HepG2 (cell line): ENCODE results near the gene SPATA25. TPM values are rescaled to one million over a fixed set of nuclear protein-coding genes. Genes with fewer than 3 reads are reported as not detected.
A peak's percentile ranks its signal among the peaks of the same experiment; 100 is the strongest.

Experiments used
- ATM ChIP-seq: fragments of 450-650 bp; IDR thresholded peaks from 2 replicates; pipeline ENCODE4 v1.7.1; 2017; ENCODE audit warnings: mild to moderate bottlenecking, borderline replicate concordance
- E2F5 ChIP-seq: sonication (generic); formaldehyde crosslinking; conservative IDR thresholded peaks from 2 replicates; pipeline ENCODE4 v1.4.0; 2020; ENCODE audit warnings: missing genetic modification reagents
- HES4 ChIP-seq: sonication (generic); formaldehyde crosslinking; IDR thresholded peaks from 2 replicates; pipeline ENCODE4 v1.9.0; 2021; ENCODE audit warnings: mild to moderate bottlenecking, missing genetic modification reagents, borderline replicate concordance
- NFATC3 ChIP-seq: sonication (generic); formaldehyde crosslinking; IDR thresholded peaks from 2 replicates; pipeline ENCODE4 v1.5.1; 2020; ENCODE audit warnings: mild to moderate bottlenecking, missing genetic modification reagents
- RARG ChIP-seq: sonication (generic); formaldehyde crosslinking; IDR thresholded peaks from 2 replicates; pipeline ENCODE4 v1.4.0; 2020; ENCODE audit warnings: low read depth, mild to moderate bottlenecking, missing genetic modification reagents
- SATB2 ChIP-seq: sonication (generic); formaldehyde crosslinking; IDR thresholded peaks from 2 replicates; pipeline ENCODE4 v1.5.0; 2020; ENCODE audit warnings: missing genetic modification reagents
- SOX5 ChIP-seq: IDR thresholded peaks from 2 replicates; pipeline ENCODE4 v1.6.1; 2016; ENCODE audit warnings: borderline replicate concordance
- TARDBP ChIP-seq: sonication (generic); formaldehyde crosslinking; IDR thresholded peaks from 2 replicates; pipeline ENCODE4 v1.8.0; 2022; ENCODE audit warnings: mild to moderate bottlenecking, missing genetic modification reagents
- ZMYM4 ChIP-seq: sonication (generic); formaldehyde crosslinking; IDR thresholded peaks from 2 replicates; pipeline ENCODE4 v1.8.1; 2023; ENCODE audit warnings: mild to moderate bottlenecking, missing genetic modification reagents
- ZNF225 ChIP-seq: sonication (generic); formaldehyde crosslinking; IDR thresholded peaks from 2 replicates; pipeline ENCODE4 v1.4.0; 2020; ENCODE audit warnings: mild to moderate bottlenecking, missing genetic modification reagents
- ZNF562 ChIP-seq: sonication (generic); formaldehyde crosslinking; IDR thresholded peaks from 2 replicates; pipeline ENCODE4 v1.8.0; 2022; ENCODE audit warnings: missing genetic modification reagents, borderline replicate concordance
- ZNF644 ChIP-seq: IDR thresholded peaks from 2 replicates; pipeline ENCODE4 v1.6.1; 2016; ENCODE audit warnings: low read depth
- polyA plus RNA-seq, 8 experiments: library from polyadenylated mRNA; depleted of rRNA in 3 of 8; stranded (reverse) in 7 of 8; unstranded in 1 of 8; fragments of >200 nt; fragmentation: Illumina TruSeq in 4 of 8; extraction: Trizol in 4 of 8; gene quantifications; 2 replicates each; pipeline versions ENCODE4 v1.2.1 to v1.2.3, GENCODE V29; 2011 to 2016; ENCODE audit warnings: low read depth in 4 of 8, missing spikeins in 1 of 8, mixed read lengths in 1 of 8; ENCODE audit not compliant: insufficient read depth in 1 of 8
- total RNA-seq, 5 experiments: library from RNA; depleted of rRNA; stranded (reverse); fragments of >200 nt; fragmentation: Illumina TruSeq; extraction: Trizol; gene quantifications; 2 replicates each; pipeline ENCODE4 v1.2.3, GENCODE V29; 2016; ENCODE audit warnings: low read depth in 1 of 5
- TF ChIP-seq, protein P1 (sequence below): sonication (generic); formaldehyde crosslinking; IDR thresholded peaks from 2 replicates; pipeline ENCODE4 v1.8.0; 2022; ENCODE audit warnings: mild to moderate bottlenecking, missing genetic modification reagents, borderline replicate concordance
- TF ChIP-seq, protein P2 (sequence below): IDR thresholded peaks from 2 replicates; pipeline ENCODE4 v1.4.0; 2020; ENCODE audit warnings: mild to moderate bottlenecking, missing genetic modification reagents
- TF ChIP-seq, protein P3 (sequence below): sonication (generic); formaldehyde crosslinking; IDR thresholded peaks from 2 replicates; pipeline ENCODE4 v1.8.0; 2022; ENCODE audit warnings: low read depth, missing genetic modification reagents
- TF ChIP-seq, protein P4 (sequence below): sonication (generic); formaldehyde crosslinking; IDR thresholded peaks from 2 replicates; pipeline ENCODE4 v1.4.0; 2020; ENCODE audit warnings: missing genetic modification reagents

The SPATA25 gene
- total and polyA plus RNA-seq, 2 of the 13 experiments (the other 11 are each of a cell fraction or from before 2014, with no cell fraction given) = 4.8 to 7.6 TPM

- TF ChIP-seq ZNF644 = no peak
- TF ChIP-seq, protein P1, sequence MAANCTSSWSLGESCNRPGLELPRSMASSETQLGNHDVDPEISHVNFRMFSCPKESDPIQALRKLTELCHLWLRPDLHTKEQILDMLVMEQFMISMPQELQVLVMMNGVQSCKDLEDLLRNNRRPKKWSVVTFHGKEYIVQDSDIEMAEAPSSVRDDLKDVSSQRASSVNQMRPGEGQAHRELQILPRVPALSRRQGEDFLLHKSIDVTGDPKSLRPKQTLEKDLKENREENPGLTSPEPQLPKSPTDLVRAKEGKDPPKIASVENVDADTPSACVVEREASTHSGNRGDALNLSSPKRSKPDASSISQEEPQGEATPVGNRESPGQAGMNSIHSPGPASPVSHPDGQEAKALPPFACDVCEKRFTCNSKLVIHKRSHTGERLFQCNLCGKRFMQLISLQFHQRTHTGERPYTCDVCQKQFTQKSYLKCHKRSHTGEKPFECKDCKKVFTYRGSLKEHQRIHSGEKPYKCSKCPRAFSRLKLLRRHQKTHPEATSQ (CRISPR knock-in tag) = no peak
- no peak for TF ChIP-seq ATM
- TF ChIP-seq SATB2 = no peak
- no peak; the same call in 1 of the 2 replicates for TF ChIP-seq TARDBP (CRISPR knock-in tag)
- TF ChIP-seq ZNF225 (CRISPR knock-in tag) = no peak
- TF ChIP-seq E2F5 (CRISPR knock-in tag) = no peak
- TF ChIP-seq, protein P2, sequence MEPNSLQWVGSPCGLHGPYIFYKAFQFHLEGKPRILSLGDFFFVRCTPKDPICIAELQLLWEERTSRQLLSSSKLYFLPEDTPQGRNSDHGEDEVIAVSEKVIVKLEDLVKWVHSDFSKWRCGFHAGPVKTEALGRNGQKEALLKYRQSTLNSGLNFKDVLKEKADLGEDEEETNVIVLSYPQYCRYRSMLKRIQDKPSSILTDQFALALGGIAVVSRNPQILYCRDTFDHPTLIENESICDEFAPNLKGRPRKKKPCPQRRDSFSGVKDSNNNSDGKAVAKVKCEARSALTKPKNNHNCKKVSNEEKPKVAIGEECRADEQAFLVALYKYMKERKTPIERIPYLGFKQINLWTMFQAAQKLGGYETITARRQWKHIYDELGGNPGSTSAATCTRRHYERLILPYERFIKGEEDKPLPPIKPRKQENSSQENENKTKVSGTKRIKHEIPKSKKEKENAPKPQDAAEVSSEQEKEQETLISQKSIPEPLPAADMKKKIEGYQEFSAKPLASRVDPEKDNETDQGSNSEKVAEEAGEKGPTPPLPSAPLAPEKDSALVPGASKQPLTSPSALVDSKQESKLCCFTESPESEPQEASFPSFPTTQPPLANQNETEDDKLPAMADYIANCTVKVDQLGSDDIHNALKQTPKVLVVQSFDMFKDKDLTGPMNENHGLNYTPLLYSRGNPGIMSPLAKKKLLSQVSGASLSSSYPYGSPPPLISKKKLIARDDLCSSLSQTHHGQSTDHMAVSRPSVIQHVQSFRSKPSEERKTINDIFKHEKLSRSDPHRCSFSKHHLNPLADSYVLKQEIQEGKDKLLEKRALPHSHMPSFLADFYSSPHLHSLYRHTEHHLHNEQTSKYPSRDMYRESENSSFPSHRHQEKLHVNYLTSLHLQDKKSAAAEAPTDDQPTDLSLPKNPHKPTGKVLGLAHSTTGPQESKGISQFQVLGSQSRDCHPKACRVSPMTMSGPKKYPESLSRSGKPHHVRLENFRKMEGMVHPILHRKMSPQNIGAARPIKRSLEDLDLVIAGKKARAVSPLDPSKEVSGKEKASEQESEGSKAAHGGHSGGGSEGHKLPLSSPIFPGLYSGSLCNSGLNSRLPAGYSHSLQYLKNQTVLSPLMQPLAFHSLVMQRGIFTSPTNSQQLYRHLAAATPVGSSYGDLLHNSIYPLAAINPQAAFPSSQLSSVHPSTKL (CRISPR knock-in tag) = peak; percentile 39; the same call in 1 of the 2 replicates
- no peak for TF ChIP-seq HES4 (CRISPR knock-in tag)
- TF ChIP-seq, protein P3, sequence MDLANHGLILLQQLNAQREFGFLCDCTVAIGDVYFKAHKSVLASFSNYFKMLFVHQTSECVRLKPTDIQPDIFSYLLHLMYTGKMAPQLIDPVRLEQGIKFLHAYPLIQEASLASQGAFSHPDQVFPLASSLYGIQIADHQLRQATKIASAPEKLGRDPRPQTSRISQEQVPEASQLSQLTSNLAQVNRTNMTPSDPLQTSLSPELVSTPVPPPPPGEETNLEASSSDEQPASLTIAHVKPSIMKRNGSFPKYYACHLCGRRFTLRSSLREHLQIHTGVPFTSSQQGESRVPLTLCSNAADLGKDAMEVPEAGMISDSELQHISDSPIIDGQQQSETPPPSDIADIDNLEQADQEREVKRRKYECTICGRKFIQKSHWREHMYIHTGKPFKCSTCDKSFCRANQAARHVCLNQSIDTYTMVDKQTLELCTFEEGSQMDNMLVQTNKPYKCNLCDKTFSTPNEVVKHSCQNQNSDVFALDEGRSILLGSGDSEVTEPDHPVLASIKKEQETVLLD (CRISPR knock-in tag) = no peak
- peak; percentile 53; the same call in 1 of the 2 replicates for TF ChIP-seq SOX5 (CRISPR knock-in tag)
- TF ChIP-seq, protein P4, sequence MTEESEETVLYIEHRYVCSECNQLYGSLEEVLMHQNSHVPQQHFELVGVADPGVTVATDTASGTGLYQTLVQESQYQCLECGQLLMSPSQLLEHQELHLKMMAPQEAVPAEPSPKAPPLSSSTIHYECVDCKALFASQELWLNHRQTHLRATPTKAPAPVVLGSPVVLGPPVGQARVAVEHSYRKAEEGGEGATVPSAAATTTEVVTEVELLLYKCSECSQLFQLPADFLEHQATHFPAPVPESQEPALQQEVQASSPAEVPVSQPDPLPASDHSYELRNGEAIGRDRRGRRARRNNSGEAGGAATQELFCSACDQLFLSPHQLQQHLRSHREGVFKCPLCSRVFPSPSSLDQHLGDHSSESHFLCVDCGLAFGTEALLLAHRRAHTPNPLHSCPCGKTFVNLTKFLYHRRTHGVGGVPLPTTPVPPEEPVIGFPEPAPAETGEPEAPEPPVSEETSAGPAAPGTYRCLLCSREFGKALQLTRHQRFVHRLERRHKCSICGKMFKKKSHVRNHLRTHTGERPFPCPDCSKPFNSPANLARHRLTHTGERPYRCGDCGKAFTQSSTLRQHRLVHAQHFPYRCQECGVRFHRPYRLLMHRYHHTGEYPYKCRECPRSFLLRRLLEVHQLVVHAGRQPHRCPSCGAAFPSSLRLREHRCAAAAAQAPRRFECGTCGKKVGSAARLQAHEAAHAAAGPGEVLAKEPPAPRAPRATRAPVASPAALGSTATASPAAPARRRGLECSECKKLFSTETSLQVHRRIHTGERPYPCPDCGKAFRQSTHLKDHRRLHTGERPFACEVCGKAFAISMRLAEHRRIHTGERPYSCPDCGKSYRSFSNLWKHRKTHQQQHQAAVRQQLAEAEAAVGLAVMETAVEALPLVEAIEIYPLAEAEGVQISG (CRISPR knock-in tag) = peak; percentile 46; the same call in 1 of the 2 replicates
- no peak for TF ChIP-seq ZNF562
- TF ChIP-seq ZMYM4 (CRISPR knock-in tag) = 0 out of 2 replicates have a peak, but pooled peaks have one; percentile 44
- TF ChIP-seq NFATC3 (CRISPR knock-in tag) = no peak
- no peak for TF ChIP-seq RARG (CRISPR knock-in tag)
Measured at GRCh38 chr20:45925821-45926506, 38.5 kb upstream of the SPATA25 start (continued).
